ENCODE results near the gene F12. TPM values are rescaled to one million over a fixed set of nuclear protein-coding genes. Genes with fewer than 3 reads are reported as not detected.
A peak's percentile ranks its signal among the peaks of the same experiment; 100 is the strongest.

The F12 gene
- polyA plus RNA-seq, 1 experiment: 0.35 TPM

DNA sequence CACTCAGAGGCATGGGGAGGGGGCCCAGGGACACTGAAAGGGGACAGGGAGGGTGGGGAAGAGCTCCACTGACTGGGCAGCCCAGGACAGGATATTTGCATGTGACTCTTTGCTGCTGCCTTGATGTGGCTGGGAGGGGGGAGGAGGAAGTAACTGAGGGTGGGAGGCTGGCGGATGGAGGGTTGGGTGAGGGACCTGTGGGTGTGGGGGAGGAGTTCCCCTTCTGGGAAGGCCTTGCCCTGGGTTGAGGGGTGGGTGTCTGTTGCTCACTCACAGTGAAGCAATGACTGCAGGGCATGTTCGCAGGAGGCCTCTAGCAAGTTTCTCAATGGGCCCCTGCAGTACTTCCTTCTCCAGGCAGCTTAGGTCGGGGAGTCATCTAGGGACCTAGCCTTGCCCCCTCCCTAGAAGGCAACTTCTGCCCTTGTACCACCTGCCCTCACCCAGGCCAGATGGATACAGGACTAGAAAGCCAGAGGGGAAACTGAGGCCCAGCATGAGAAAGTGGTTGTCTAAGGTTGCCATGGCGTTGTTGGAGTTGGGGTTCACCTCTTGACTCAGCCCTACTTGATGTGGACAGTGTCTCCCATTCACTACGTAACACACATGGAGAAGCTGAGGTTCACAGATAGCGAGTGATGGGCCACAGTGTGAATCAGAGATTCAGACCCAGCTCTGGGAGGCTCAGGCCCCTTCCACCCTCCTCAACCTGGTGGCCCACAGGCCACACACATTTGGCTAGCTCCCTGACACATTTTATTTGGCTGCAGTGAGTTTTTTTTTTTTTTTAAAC lies 20.1 kb upstream of the F12 start:
- TF ChIP-seq, protein P1, sequence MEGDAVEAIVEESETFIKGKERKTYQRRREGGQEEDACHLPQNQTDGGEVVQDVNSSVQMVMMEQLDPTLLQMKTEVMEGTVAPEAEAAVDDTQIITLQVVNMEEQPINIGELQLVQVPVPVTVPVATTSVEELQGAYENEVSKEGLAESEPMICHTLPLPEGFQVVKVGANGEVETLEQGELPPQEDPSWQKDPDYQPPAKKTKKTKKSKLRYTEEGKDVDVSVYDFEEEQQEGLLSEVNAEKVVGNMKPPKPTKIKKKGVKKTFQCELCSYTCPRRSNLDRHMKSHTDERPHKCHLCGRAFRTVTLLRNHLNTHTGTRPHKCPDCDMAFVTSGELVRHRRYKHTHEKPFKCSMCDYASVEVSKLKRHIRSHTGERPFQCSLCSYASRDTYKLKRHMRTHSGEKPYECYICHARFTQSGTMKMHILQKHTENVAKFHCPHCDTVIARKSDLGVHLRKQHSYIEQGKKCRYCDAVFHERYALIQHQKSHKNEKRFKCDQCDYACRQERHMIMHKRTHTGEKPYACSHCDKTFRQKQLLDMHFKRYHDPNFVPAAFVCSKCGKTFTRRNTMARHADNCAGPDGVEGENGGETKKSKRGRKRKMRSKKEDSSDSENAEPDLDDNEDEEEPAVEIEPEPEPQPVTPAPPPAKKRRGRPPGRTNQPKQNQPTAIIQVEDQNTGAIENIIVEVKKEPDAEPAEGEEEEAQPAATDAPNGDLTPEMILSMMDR (IDR thresholded peaks at IDR 0.05; ENCODE audit: low read depth, low read length): no peak
- Histone ChIP-seq H3K9me3 (ENCODE audit: control insufficient read depth, insufficient read depth, low read length) (no peaks in the 10 kb centered on the region), H3K27me3 (ENCODE audit: control insufficient read depth, insufficient read depth, low read length) (no peaks in the 10 kb centered on the region), H3K4me3 (ENCODE audit: low read depth, low read length) (no peak overlapping the region), H3K27ac (ENCODE audit: low read depth, low read length) (no peak overlapping the region)
- no peak for DNase-seq (ENCODE audit: low read depth, low spot score)
- ChIA-PET POLR2A (no interaction called here), CTCF (interaction anchor here (0.6 to 4.0 kb wide), 7 partner anchors 15 to 119 kb away, joined by 3 to 26 read pairs (median 4); no protein-coding TSS in a partner anchor)

DNA sequence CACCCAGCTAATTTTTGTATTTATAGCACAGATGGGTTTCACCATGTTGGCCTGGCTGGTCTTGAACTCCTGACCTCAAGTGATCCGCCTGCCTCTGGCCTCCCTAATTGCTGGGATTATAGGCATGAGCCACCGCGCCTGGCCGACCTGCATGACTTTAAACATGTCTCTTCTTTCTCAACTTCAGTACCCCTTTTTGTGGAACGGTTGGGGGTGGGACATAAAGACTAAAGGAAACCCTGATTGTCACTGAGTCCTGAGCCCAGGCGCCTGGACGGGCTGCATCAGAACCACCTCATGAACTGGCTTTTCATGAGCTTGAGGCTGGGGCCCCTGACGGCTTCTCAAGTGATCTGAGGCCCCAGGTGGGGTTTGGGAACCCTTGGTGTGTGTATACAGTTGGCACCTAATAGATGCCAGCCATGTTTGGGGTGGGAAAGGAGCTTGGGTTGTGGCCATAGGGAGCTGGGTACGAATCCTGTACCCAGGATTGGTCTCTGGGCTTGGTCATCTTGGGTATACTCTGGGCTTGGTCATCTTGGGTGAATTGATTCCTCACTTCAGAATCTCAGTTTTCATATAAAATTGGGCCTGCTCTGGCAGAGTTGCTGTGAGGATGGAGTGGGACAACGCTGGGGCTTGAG lies 19.3 kb upstream of the F12 start:
- Histone ChIP-seq H3K27ac (ENCODE audit: low read depth, low read length) (no peak overlapping the region), H3K27me3 (ENCODE audit: control insufficient read depth, insufficient read depth, low read length) (no peaks in the 10 kb centered on the region), H3K9me3 (ENCODE audit: control insufficient read depth, insufficient read depth, low read length) (no peaks in the 10 kb centered on the region), H3K4me3 (ENCODE audit: low read depth, low read length) (no peak overlapping the region)
- DNase-seq (ENCODE audit: low read depth, low spot score): no peak
- TF ChIP-seq, protein P1 (IDR thresholded peaks at IDR 0.05; ENCODE audit: low read depth, low read length): no peak
- ChIA-PET CTCF (interaction anchor here (0.6 to 4.2 kb wide), 6 partner anchors 16 to 118 kb away, joined by 3 to 26 read pairs (median 4); no protein-coding TSS in a partner anchor), POLR2A (no interaction called here)

DNA sequence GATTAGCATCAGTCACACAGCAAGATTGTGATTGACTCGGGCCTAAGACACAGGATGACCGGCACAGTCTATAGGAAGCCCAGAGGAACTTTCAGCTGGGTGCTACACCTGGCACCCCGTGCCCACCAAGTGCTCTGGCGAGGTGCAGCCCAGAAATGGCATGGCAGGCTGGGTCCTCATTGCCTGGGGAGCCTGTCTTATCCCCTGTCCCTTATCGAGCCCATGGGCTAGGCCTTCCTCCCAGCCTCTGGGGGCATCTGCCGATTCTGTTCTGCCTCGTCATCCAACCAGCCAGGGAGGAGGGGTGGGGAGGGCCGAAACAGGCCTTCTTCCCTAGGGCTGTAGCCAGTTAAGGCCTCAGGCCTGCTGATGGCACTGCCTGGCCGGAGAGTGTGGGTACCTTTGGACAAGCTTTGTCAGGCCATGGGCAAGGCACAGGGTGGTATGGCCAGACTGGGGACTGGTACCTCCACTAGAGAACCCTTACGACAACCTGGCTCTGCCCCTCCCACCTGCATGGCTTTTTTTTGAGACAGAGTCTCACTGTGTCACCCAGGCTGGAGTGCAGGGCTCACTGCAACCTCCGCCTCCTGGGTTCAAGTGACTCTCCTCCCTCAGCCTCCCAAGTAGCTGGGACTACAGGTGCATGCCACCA lies 18.7 kb upstream of the F12 start:
- ChIA-PET CTCF (interaction anchor here (0.6 to 4.2 kb wide), 6 partner anchors 16 to 809 kb away, joined by 3 to 26 read pairs (median 6); no protein-coding TSS in a partner anchor), POLR2A (interaction anchor here (0.6 to 2.4 kb wide), 3 partner anchors 12 to 18 kb away, joined by 3 to 15 read pairs (median 12); partner anchors contain the start of gene PRR7)
- DNase-seq (ENCODE audit: low read depth, low spot score): no peak
- H3K4me3 ChIP-seq (ENCODE audit: low read depth, low read length): peak overlapping the region; percentile 76
- TF ChIP-seq, protein P1 (IDR thresholded peaks at IDR 0.05; ENCODE audit: low read depth, low read length): no peak
- H3K27ac ChIP-seq (ENCODE audit: low read depth, low read length): no peak overlapping the region
- no peaks in the 10 kb centered on the region for H3K27me3 ChIP-seq (ENCODE audit: control insufficient read depth, insufficient read depth, low read length)
- no peaks in the 10 kb centered on the region for H3K9me3 ChIP-seq (ENCODE audit: control insufficient read depth, insufficient read depth, low read length)

DNA sequence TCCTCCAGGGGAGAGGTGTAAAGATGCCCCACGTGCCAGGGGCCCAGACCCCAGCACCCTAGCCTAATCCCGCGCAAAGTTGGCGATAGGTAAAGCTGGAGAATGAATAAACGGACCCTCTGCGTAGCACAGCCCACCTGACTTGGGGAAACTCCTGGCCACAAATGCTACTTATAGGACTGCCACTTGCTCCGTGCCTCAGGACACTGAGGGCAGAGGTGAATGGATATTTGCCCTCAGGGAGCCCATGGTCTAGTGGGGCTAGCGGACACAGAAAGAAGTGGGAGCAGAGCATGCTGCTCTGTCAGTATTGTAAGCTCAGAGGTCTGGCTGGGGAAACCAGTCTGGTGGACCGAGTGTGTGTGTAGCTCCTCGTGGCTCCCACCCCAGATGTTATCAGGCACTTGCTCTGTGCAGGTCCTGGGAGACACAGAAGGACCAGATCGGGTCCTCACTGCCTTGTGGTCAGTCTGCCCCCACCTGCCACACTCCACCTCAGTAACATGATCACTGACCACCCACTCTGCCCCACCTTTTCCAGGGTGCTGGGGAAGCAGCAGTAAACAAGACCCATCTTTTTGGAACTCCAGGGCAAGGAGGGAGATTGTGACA lies 18.0 kb upstream of the F12 start:
- no peaks in the 10 kb centered on the region for H3K9me3 ChIP-seq (ENCODE audit: control insufficient read depth, insufficient read depth, low read length)
- POLR2A ChIA-PET: interaction anchor here (0.8 to 2.4 kb wide), 9 partner anchors 8 to 76 kb away, joined by 3 to 26 read pairs (median 7); partner anchors contain the start of genes LMAN2 and PRR7
- DNase-seq (ENCODE audit: low read depth, low spot score): no peak
- H3K4me3 ChIP-seq (ENCODE audit: low read depth, low read length): peak overlapping the region; percentile 76
- peak overlapping the region; percentile 47 for H3K27ac ChIP-seq (ENCODE audit: low read depth, low read length)
- CTCF ChIA-PET: interaction anchor here (0.6 to 4.2 kb wide), 5 partner anchors 23 to 808 kb away, joined by 3 to 26 read pairs (median 8); no protein-coding TSS in a partner anchor
- TF ChIP-seq, protein P1 (IDR thresholded peaks at IDR 0.05; ENCODE audit: low read depth, low read length): no peak
- H3K27me3 ChIP-seq (ENCODE audit: control insufficient read depth, insufficient read depth, low read length): no peaks in the 10 kb centered on the region

Data from AG04450 (cell line).